Activated T-cell treated with anti-CD3 and anti-CD28 coated beads, Interleukin-2, amount 50 U/mL, for 4 hours (primary cell): ENCODE measurements around the gene FYB1. TPM values are rescaled to one million over a fixed set of nuclear protein-coding genes. Genes with fewer than 3 reads are reported as not detected.

Experiments used
- ATAC-seq, 2 donors: fragments of 200-7000 bp; cut with Tn5 transposase; one replicate each; pipeline ENCODE4 v1.10.0; 2021
- DNase-seq: peaks from one replicate; pipeline ENCODE4 v3.0.0-alpha.2; 2020
- H3K27me3 Mint-ChIP-seq: one replicate; pipeline ENCODE4 v1.8.0; 2021; ENCODE audit warnings: low read depth, mixed read lengths
- H3K36me3 Mint-ChIP-seq: one replicate; pipeline ENCODE4 v1.8.0; 2022; ENCODE audit warnings: mixed read lengths; ENCODE audit not compliant: insufficient read depth
- H3K4me1 Mint-ChIP-seq: one replicate; pipeline ENCODE4 v1.8.0; 2021; ENCODE audit warnings: low read depth, mixed read lengths
- H3K4me3 Mint-ChIP-seq: one replicate; pipeline ENCODE4 v1.8.0; 2021; ENCODE audit warnings: mild to moderate bottlenecking, moderate library complexity, mixed read lengths
- H3K9me3 Mint-ChIP-seq: one replicate; pipeline ENCODE4 v1.8.0; 2021; ENCODE audit warnings: mixed read lengths
- total RNA-seq, 3 donors: library from RNA; stranded (reverse); gene quantifications; one replicate each; pipeline ENCODE4 v1.2.1, GENCODE V29; 2021

FYB1 gene
- total RNA-seq, 3 donors from 2014 or later = 33.4 to 39.0 (median 37.9) TPM

DNA sequence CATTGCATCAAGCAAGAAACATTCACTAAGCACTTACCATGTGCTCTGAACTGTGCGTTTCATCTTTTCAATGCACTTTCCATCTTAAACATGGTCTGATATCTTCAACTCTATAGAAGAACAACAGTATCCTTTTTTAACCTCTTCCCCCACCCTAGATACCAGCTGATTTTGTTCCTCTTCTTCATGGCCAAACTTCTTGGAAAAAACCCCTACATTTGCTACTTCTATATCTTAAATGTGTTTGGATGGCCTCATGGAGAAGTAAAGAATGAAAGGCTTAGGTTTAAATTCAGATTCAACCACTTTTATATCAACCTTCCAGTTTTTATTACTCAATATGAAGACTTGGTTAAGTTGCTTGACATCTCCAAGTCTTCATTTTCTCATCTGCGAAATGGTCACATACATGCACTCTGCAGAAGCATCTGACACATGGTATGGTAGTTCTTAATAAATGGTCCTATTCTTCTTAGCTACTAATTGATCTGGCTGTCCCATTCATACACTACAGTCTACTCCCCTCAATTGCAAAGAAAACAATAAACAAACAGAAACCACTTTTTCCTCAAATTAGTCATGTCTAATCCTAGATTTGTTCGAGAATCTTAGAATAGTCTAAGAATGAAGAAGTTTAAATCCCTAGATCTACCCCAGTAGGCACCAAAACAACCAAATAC is 59.4 kb downstream of the FYB1 start:
- peaks cover under 1% of the 10 kb centered on the region for H3K9me3 Mint-ChIP-seq
- peak overlapping the region; percentile 29 for H3K4me3 Mint-ChIP-seq
- peaks cover 88% of the 10 kb centered on the region for H3K4me1 Mint-ChIP-seq
- DNase-seq (no peak), ATAC-seq (no peak)
- H3K36me3 Mint-ChIP-seq = peaks cover 13% of the 10 kb centered on the region
- no peaks in the 10 kb centered on the region for H3K27me3 Mint-ChIP-seq

DNA sequence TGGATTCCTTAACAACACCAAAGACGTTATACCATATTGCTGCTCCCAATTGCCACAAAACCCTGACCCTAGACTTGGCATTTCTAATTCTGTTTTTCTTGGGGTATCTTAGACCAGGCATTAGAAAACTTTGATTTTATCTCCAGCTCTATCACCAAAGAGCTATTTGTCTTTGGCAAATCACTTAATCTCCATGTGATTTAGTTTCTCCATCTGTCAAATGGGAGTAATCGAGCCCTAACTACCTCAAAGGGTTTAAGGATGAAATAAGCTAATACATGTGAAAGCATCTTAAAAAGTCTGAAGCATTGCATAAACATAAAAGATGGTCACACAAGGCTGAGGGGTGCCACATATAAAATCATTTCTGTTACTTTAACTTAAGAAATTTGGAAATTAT is 60.6 kb downstream of the FYB1 start:
- DNase-seq (no peak), ATAC-seq (no peak)
- H3K4me3 Mint-ChIP-seq = peak overlapping the region; percentile 33
- H3K27me3 Mint-ChIP-seq = no peaks in the 10 kb centered on the region
- no peaks in the 10 kb centered on the region for H3K9me3 Mint-ChIP-seq
- H3K36me3 Mint-ChIP-seq = peaks cover 10% of the 10 kb centered on the region
- peaks cover 84% of the 10 kb centered on the region for H3K4me1 Mint-ChIP-seq

DNA sequence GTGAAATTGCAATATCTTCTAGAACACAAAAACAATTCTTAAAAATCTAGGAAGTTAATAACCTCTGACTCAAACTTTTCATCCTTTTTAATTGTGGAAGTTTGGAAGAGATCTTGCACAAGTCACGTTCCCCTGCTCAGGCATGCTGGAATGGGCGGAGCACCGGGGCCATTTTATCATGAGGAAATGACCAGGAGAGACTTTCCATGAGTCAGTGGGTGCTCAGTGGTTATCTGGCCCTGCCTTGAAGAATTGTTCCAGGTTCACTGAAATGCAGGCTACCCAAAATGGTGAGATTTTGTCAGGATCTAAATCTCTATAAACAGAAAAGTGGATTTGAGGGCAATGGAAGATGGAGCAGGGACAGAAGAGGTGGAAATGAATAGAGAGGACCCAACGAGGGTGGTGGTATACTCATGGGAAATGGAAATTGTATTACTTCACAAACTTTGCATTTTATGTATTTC is 61.2 kb downstream of the FYB1 start:
- no peaks in the 10 kb centered on the region for H3K27me3 Mint-ChIP-seq
- no peak for DNase-seq
- peaks cover 83% of the 10 kb centered on the region for H3K4me1 Mint-ChIP-seq
- H3K4me3 Mint-ChIP-seq = peak overlapping the region; percentile 33
- H3K36me3 Mint-ChIP-seq = peaks cover 10% of the 10 kb centered on the region
- H3K9me3 Mint-ChIP-seq = no peaks in the 10 kb centered on the region
- no peak for ATAC-seq

DNA sequence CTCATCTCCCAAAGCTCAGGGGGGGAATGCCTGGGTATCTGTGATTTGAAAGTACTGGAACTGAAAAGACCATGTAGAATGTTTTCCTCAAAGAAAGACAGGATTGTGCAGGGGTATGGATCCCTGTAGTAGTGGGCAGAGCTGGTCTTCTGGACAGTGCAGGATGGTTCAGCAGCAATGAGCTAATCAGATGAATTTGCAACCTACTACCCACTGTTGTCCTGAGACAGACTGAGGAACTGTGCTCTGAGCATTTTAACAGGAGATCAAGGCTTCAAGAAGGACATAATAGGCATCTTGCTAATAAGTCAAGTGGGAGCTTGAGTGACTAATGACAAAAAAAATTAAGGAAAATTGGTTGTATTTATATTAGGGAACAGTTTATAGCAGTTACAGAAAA is 61.7 kb downstream of the FYB1 start:
- H3K36me3 Mint-ChIP-seq = peaks cover 13% of the 10 kb centered on the region
- DNase-seq (no peak), ATAC-seq (no peak)
- H3K27me3 Mint-ChIP-seq = no peaks in the 10 kb centered on the region
- H3K4me1 Mint-ChIP-seq = peaks cover 85% of the 10 kb centered on the region
- H3K9me3 Mint-ChIP-seq = no peaks in the 10 kb centered on the region
- H3K4me3 Mint-ChIP-seq = peak overlapping the region; percentile 33

DNA sequence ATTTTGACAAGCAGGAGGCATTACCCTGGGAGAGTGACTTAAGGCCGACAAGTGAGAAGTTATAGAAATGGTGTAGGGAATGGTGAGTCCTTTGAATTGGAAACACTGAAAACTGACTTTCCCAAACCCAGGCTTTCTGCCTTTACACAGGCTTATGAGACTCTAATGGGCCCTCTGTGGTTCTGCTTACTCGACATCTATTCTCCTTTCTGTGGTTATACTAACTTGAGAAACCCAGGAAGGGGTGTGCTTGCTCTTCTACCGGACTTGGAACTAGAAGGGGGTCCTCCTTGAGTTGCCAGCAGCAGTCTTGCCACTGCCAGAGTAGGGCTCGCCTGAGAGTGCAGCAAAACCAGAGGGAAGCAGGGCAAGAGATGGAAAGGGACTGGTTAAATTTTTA is 63.3 kb downstream of the FYB1 start:
- H3K4me1 Mint-ChIP-seq = peaks cover 87% of the 10 kb centered on the region
- no peaks in the 10 kb centered on the region for H3K27me3 Mint-ChIP-seq
- no peak for DNase-seq
- peak overlapping the region; percentile 66 for H3K4me3 Mint-ChIP-seq
- peaks cover 19% of the 10 kb centered on the region for H3K36me3 Mint-ChIP-seq
- no peaks in the 10 kb centered on the region for H3K9me3 Mint-ChIP-seq
- peak in 1 of 2 donors; percentile 19 for ATAC-seq

DNA sequence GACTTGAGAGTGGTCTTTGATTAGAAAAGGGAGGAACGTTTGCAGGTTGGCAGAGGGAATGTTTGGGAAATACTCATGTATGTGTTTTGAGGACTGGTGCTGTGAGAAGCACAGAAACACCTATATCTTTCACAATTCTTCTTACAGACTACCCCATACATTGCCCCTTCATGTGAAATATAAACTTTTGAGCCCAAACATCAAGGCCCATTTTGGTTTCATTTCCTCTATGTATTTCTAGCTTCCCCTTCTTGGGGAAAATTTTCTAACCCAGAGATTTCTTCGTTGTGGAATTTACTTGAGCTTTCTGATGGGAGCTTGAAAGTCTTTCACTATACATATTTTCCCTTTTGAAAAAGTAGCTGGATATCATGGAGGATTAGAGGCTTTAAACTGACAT is 67.6 kb downstream of the FYB1 start:
- DNase-seq (no peak), ATAC-seq (no peak)
- Mint-ChIP-seq H3K36me3 (peaks cover 28% of the 10 kb centered on the region), H3K4me1 (peaks cover 77% of the 10 kb centered on the region), H3K4me3 (no peak overlapping the region), H3K9me3 (no peaks in the 10 kb centered on the region), H3K27me3 (no peaks in the 10 kb centered on the region)

DNA sequence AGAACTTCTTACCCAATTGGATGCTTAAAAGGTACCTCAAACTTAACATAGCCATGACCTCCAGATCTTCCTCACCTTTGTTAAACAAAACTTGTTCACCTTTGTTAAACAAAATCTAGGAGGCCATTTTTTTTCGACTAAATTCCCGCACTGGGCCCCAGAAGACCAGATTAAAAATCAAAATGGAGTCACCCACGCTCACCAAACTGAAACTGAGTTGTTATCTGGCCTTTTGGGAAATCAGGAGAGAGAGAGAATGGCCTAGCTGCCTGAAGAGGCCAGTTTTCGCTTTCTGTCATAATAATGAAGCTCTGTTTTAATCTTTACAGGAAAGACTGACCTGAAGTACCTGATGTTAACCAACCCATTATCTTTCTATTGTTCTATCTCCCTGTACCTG is 69.4 kb downstream of the FYB1 start:
- no peaks in the 10 kb centered on the region for H3K9me3 Mint-ChIP-seq
- peaks cover 67% of the 10 kb centered on the region for H3K4me1 Mint-ChIP-seq
- no peak for ATAC-seq
- H3K36me3 Mint-ChIP-seq = peaks cover 29% of the 10 kb centered on the region
- no peak for DNase-seq
- H3K4me3 Mint-ChIP-seq = no peak overlapping the region
- no peaks in the 10 kb centered on the region for H3K27me3 Mint-ChIP-seq

DNA sequence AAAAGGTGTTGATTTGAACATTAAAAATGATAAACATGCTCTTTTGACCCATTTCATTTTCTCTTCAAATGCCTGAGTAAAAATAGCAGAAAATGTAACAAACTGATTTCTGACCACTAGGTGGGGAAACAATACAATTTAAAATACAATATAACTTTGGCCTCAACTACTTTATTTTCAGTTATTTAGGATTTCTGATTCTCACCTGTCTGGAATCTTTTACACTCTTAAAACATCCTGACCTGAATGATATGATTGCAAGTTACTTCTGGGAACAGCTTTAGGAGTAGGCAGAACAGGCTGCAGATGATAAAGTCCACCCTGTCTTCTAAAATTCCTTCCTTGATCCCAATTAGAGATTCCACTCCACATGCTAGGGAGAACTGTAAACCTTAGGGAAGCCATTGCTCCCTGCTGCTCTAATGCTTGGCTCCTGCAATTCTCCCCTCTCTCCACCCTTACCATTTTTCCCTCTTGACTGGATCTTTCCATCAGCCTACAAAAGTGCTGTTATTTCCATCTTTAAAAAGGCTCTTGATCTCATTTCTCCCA is 70.3 kb downstream of the FYB1 start:
- H3K36me3 Mint-ChIP-seq = peaks cover 32% of the 10 kb centered on the region
- peak in 1 of 2 donors; percentile 39 for ATAC-seq
- no peak for DNase-seq
- no peaks in the 10 kb centered on the region for H3K9me3 Mint-ChIP-seq
- no peaks in the 10 kb centered on the region for H3K27me3 Mint-ChIP-seq
- H3K4me1 Mint-ChIP-seq = peaks cover 68% of the 10 kb centered on the region
- no peak overlapping the region for H3K4me3 Mint-ChIP-seq

DNA sequence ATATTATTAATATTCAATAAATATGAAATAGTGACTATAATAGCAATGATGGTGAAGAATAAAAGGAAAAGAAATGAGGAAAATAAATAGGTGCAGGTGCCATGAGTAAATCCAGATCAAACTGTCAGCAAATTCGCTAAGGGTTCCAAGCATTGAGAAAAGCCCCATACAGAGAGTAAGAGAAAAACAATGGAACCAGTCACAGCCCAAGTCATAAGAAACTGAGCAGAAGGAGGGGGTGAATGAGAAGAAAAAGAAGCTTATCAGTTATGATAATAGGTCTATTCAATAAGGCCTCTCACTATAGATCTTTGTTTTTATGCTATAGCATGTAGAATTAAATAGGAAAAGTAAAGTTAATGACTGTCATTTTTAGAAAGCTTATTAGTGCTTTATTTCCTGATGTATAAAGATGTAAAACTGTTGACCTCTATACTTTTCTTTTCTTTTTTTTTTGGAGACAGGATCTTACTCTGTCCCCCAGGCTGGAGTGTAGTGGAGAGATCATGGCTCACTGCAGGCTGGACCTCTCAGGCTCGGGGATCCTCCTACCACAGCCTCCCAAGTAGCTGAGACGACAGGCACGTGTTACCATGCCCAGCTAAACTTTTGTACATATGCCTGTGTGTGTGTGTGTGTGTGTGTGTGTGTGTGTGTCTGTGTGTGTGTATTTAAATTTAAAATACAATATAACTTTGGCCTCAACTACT is 72.4 kb downstream of the FYB1 start:
- no peak for DNase-seq
- no peaks in the 10 kb centered on the region for H3K27me3 Mint-ChIP-seq
- H3K9me3 Mint-ChIP-seq = no peaks in the 10 kb centered on the region
- ATAC-seq = peak; percentile 23 to 43
- peaks cover 23% of the 10 kb centered on the region for H3K36me3 Mint-ChIP-seq
- peaks cover 51% of the 10 kb centered on the region for H3K4me1 Mint-ChIP-seq
- no peak overlapping the region for H3K4me3 Mint-ChIP-seq

DNA sequence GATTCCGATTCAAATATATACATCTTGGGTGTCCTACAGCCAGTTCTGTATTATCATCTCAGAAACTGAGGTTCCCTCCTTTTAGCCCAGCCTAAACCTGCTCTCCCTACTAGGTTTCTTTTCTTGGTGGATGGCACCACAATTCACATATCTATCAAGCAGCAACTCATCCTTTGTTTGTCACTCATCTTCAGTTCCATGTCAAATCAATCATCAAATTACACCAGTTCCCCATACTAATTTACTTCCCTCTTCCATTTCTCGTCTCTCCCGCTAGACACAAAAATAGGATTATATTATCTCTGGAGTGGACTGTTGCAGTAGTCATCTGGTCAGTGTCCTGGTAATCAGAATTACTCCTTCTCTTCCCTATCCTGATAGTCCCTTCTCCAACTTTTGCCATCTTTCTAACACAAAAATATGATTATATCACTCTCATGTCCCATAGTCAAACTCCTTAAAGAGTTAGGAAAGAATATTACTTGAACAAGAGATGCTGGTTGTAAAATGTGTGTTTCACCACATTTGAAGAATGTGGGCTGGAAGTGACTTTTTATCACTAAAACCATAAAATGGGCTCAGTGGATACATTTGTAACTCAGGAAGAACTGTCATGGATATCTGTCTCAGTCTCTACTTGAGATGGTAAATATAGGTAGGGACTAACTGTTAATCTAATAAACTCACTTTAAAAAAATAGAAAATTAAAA is 76.1 kb downstream of the FYB1 start:
- ATAC-seq = no peak
- H3K4me1 Mint-ChIP-seq = peaks cover 32% of the 10 kb centered on the region
- H3K4me3 Mint-ChIP-seq = no peak overlapping the region
- no peaks in the 10 kb centered on the region for H3K27me3 Mint-ChIP-seq
- H3K9me3 Mint-ChIP-seq = no peaks in the 10 kb centered on the region
- H3K36me3 Mint-ChIP-seq = peaks cover 13% of the 10 kb centered on the region
- DNase-seq = no peak

DNA sequence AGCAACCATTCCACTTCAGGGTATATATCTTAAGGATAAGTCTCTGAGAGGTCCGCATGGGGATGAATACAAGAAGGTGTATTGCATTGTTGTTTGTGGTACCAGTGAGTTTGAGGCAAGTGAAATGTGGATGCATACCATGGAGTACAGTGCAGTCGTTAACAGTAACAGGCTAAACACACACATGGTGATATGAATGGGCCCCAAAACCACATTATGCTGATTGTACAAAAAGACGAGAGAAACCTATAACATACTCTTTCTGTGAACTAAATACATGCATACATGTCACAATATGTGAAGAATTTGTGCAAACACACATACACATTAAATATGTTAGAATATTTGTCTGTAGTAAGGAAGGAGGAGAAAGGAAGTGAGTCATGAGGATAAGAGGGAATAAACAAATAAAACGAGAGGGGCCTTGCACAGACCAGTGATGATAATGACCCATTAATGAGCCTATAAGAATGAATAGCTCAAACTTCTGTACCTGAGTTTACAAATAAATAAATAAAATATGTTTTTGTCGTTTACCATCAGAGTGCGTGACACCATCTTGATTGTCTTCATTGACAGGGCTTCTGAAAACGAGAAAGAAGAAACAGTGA is 78.7 kb downstream of the FYB1 start:
- DNase-seq = no peak
- Mint-ChIP-seq H3K4me1 (peaks cover 39% of the 10 kb centered on the region), H3K4me3 (no peak overlapping the region), H3K9me3 (no peaks in the 10 kb centered on the region), H3K27me3 (no peaks in the 10 kb centered on the region), H3K36me3 (peaks cover 22% of the 10 kb centered on the region)
- ATAC-seq = no peak

DNA sequence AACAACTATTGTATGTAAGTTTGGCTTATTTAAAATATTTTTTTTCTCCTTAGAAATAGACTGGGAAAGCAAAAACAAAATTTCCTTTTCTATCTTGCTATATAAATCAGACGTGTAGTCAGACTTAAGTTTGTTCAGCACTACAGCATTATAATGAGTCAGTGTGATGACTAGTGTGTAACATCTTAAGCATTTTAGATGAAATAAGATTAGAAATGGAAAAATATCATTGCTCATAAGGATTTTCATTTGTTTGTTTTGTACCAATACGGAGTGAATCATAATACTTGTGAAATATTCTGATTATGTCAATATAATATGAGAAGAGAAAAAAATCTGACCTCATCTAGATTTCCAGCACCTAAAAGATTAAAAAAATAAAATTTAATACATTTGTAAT is 80.5 kb downstream of the FYB1 start:
- Mint-ChIP-seq H3K4me1 (peaks cover 35% of the 10 kb centered on the region), H3K36me3 (peaks cover 27% of the 10 kb centered on the region), H3K27me3 (no peaks in the 10 kb centered on the region), H3K9me3 (no peaks in the 10 kb centered on the region), H3K4me3 (no peak overlapping the region)
- DNase-seq (no peak), ATAC-seq (peak in 1 of 2 donors; percentile 49)

DNA sequence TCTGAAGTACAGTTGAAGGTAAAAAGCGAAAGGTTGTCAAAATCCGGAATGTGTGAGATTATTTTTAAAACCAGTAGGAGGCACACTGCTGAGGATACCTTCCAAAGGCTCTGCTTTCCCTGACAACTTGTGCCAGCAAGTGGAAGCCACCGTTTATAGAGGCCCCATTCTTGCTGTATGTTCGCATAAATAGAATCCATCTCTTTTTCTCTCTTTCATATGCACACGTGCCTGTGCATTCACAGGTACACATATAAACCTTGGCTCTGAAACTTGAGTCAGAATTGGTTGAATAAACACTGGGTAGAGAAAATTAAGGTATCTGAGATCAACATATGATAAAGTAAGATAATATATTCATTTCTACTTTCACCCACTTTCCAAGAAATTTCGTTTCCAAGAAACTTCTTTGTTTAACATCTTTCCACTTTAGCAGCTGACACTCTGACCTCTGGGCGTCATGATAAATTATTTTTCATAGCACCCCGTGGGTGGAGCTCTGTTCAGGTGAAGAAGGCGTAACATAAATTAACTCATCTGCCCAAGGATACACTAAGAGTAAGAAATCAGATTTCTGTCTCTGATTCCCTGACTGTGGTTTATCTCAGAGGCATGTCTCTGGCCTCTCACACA is 81.4 kb downstream of the FYB1 start:
- H3K4me3 Mint-ChIP-seq = no peak overlapping the region
- H3K9me3 Mint-ChIP-seq = no peaks in the 10 kb centered on the region
- H3K4me1 Mint-ChIP-seq = peaks cover 40% of the 10 kb centered on the region
- no peak for DNase-seq
- H3K27me3 Mint-ChIP-seq = no peaks in the 10 kb centered on the region
- peaks cover 32% of the 10 kb centered on the region for H3K36me3 Mint-ChIP-seq
- ATAC-seq = peak; percentile 58 to 75

DNA sequence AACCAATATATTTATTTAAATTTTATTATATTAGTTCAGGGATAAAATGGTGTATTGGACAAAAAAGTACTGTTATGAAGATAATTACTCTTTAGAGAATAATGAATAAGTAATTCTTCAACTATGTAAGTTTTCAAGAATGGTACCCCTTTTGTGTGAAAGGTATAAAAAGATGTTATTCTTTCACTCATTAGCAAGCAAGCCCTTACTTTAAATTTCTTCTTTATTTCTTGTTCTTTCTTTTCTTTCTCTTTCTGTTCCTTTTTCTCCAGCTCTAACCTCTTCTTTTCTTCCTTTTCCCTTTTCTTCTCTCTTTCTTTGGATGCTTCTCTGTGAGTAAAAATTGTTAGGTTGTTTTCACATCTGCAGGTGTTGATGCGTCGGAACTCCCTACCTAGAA is 82.0 kb downstream of the FYB1 start:
- H3K9me3 Mint-ChIP-seq = no peaks in the 10 kb centered on the region
- DNase-seq = no peak
- H3K27me3 Mint-ChIP-seq = no peaks in the 10 kb centered on the region
- H3K36me3 Mint-ChIP-seq = peaks cover 35% of the 10 kb centered on the region
- ATAC-seq = no peak
- H3K4me3 Mint-ChIP-seq = no peak overlapping the region
- peaks cover 42% of the 10 kb centered on the region for H3K4me1 Mint-ChIP-seq
